COLO668 (cell line): ENCODE results near the gene JKAMP.

Experiments used
- DNase-seq: peaks from one replicate; lab custom pipeline; 2025; ENCODE audit not compliant: unreplicated experiment; lab: John Stamatoyannopoulos, UW

The JKAMP gene

DNA sequence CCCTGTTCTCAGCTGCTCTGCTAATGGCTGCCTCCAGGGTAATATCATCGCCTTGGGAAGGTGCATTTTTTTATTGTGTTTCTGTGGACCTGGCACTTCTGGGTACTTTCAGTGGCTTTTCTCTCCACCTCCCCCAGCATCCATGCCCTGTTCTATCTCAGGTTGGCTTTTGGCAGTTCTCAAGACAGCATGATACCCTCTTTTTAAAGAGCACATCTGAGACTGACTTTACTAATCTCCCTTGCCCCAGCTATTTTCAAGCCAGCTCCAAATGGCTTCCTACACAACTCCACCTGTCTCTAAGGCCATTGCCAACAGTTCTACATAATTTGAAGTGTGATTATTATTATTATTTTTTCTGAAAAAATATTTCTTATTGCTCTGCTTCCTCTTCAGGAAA lies 53.2 kb downstream of the JKAMP start:
- DNase-seq: no peak

DNA sequence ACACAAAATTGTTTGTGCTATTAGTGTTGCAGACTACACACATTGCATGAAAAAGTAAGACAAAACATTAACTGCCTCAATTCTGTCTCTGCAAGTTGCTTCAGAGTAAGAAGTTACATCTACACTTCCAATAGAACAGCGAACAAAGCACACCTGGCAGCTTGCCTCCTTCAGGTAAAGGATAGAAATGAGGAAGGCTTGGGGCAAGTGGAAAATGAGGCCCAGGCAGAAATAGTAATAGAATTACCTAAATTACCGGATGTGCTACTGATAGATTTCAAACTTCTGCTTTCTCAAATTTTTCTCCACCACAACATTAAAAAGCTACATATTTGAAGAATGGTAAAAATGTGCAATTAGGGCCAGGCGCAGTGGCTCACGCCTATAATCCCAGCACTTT lies 54.6 kb downstream of the JKAMP start:
- DNase-seq: no peak

DNA sequence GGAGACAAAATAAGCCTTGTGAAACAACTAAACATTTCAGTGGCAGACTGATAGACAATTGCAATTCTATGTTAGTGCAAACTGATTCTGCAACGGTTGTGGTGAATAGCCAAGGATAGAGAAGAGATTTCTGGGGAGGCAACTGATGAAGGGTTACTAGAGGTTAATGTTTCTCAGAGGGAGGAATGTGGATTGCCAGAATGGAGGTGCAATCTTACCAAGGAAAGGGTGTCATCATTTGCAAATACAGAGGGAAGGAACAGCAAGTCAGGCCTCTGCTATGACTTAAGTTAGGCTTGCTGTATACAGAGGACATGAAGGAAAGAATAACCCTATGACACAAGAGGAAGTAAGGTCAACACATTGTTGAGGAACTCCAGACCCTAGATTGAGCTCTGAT lies 56.5 kb downstream of the JKAMP start:
- no peak for DNase-seq

DNA sequence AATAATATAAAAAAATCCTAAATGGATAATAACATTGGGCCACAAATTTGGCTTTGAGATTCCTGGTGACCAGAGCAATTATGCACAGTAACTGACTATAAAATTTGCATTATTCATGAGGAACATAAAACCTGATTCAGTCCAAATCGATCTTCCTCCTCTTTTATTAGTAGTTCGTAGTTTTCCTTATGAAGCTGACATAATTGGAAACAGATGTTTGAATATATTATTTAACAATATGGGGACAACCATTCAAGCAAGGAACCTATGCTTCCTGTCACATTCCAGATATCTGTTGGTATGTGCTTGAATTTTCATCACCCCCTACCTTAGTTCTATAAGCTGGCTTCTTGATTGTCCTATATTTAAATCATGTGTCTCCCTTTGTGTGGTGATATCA lies 57.4 kb downstream of the JKAMP start:
- no peak for DNase-seq

DNA sequence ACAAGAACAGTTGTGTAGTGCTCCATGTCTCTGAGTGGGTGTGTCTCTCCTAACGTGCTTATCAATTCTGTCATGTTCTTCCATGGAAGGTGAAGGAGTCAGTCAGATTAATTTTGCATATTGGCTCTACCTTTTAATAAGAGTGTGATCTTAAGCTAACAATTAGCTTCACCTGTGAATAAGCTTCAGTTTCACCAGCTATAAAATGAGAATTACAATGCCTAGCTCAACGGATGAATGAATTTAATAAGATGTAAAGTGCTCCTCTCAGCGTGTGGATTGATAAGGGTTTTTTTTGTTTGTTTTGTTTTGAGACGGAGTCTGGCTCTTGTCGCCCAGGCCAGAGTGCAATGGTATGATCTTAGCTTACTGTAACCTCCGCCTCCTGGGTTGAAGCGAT lies 59.6 kb downstream of the JKAMP start:
- DNase-seq: no peak

DNA sequence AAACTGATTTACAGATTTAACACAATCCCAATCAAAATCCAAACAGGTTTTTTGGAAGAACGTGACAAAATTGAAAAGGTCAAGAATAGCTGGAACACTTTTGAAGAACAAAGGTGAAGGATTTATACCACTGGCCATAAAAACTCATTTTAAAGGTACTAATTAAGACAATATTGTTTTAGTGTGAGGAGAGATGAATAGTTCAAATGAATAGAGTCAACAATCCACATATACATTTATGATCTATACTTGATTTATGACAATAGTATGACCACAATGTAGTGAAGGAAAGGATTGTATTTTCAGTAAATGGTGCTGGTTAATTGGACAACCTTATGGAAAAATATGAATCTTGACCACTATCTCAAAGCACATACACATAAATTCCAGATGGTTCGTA lies 63.0 kb downstream of the JKAMP start:
- no peak for DNase-seq
